ENCODE measurements around the gene LRP8.
A peak's percentile ranks its signal among the peaks of the same experiment; 100 is the strongest.

LRP8 gene

DNA sequence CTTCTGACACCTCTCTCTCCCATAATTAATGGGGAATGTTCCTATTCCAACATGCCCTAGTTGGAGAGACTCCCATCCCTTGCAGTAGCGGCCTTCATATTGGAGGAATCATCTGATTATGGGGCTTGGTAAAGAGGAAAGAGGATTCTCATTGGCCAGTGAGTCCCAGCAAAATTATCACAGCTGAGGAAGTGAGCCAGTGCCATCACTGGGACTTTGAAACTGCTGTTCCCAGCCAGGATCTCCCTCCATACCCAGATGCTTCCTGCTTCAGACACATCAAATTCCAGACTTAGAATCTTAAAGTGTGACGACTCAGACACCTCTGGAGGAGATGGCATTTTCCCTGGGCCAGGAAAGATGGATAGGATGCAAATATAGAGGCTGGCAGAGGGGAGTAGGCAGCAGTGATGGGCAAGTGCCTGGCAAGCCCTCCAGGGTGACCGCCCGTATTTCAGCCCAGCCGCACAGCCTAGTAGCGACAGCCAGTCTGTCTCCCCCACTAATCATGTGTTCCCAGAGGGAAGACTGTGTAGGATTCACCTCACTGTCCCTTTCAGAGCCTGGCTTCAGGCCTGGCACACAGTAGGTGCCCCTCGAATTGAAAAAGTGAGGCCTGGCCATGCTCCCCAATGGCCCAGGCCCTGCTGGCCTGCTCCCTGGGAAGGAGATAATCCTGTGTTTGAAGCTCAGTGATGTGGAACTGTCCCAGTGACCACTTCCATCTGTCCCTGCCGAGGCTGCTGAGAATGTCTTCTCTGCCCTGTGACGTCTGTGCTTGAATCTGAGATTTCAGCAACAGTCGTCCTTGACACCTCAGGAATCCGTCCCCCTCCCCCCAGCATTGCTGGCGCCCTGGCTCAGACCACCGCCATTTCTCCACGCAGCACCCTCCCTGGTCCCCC, 48.3 kb downstream of the LRP8 start:
- no peak for DNase-seq

DNA sequence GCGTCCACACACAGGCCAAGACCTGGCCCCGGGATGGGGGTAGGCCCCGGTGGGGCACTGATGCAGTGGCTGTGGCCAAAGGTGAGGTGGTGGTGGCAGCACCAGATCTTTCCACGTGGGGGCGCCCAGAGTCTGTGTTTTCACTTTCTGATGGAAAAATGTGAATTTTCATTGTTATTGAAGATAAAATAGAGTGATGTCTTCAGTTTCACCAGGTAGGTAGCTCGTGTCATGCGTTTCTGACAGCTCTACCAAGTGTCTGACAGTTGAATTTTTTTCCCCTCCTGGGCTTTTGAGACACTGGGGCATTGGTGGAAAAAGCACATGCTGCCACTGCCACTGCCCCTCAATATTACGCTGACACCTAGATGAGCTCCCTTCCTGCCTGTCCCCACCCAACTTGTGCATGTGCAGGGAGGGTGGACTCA, 49.6 kb downstream of the LRP8 start:
- DNase-seq = peak; percentile 73

DNA sequence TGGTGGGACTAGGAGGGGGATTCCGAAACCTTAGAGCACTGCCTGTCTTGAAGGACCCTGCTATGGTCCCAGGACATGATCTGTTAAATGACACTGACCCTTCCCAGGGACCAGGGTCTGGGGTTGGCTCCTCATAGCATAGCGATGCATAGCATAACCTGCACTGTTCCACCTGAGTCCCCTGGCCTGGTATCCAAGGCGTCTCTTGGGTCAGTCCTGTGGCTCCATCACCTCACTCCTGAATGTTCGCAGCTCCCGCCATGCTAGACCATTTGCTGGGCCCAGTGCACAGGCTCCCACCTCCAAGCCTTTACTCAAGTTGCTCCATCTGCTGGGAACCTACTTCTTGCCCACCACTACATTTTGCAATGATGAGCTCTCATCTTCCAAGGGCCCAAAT, 50.5 kb downstream of the LRP8 start:
- no peak for DNase-seq

DNA sequence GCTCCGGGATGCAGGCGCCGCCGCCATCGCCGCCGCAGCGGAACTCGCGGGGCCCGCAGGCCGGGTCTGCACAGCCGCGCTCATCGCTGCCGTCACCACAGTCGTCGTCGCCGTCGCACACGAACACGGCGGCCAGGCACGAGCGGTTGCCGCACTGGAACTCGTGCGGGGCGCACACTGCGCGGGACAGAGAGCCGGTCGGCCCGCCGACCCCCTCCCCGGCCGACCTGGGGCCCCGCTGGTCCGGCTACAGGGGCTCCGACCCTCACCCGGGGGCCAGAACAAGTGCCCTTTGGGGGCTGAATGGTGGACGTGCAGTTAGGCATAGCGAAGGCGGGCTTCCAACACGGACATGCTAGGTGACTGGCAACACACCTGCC, 51.0 kb downstream of the LRP8 start:
- DNase-seq = no peak

DNA sequence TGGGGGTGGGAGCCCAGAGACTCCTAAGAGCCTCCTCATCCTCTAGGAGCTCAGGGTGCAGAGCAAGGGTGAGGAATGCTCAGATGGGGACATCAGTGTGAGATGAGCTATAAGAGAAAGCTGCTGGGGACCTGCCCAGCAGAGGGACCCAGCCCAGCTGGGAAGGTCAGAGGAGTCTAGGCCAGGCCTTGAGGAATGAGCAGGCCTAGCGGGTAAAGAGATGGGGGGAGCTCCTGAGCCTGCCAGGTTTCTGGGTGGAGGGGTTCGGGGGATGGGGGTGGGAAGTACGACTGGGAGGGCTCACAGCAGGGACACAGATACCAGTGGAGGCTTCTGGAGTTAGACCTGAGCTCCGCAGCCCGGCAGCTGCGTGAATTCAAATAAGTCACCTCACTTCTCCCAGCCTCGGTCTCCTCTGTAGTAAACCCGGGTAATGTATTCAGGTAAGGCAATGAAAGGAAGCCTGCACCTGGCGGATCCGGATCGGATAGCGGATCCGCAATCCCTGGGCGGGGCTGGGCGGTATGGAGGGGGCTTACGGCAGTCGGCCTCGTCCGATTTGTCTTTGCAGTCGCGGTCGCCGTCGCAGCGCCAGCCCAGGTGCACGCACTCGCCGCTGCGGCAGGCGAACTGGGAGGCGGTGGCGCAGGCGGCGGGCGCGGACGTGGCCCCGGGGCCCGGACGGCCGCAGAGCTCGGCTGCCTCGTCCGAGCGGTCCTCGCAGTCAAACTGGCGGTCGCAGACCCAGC, 51.5 kb downstream of the LRP8 start:
- no peak for DNase-seq

DNA sequence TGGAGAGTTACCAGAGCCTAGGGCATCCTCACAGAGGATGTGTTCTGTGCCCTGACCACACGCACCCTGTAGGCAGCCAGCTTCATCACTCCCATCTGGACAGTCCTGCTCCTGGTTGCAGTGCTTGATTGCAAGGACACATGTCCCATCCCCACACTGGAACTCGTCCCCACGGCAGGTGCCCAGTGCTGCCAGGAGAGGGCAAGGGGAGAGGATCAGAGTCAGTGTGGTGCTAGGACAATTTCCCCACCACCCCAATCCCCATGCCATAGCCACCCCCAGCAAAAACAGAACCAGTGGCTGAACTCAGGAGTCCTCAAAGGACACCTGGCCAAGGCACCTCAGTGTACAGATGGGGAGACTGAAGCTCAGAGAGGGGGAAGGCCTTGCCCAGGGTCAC, 52.3 kb downstream of the LRP8 start:
- DNase-seq = no peak

DNA sequence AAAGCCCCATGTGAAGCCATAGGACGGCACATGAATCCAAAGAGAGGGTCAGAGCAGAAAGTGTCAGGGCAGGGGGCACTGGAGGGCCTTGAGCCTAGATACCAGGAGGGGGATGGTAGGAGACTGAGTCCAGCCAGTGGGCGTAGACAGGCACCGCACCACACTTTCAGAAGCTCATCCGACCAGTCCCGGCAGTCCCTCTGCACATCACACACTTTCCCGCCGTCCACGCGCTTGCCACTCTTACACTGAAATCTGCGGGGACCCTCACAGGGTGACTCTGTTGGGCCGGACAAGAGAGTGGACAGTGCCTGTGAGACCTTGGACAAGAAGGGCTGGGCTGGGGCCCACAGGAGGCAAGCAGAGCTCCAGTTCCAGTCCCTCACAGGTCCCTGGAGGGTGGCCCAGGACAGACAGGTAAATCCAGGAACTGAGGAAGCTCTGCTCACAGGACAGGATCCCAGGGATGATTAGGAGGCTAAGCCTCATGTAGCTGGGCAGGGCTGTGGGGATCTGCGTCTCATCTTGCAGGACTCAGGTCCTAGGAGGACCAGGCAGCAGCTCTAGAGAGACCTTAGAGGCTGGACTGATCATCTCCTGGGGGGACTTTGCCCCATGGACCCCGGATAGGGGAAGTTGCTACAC, 53.2 kb downstream of the LRP8 start:
- no peak for DNase-seq

DNA sequence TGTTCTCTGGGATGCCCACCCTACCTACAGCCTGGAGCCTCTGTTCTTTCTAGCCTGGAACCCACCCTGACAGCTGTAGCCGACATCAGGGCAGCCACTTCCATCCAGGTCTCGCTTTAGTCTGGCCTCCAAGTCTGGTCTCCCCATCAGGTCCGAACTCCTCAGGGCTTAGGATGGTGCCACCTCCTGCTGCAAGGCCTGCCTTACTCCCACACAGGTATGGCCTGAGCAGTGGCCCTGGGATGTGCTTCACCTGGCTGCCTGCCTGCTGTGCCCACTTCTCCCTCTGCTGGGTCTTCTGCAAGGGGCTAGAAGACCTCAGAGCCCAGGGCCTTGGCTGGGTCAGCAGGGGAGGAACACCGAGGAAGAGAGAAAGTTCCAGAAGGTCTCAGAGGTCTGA, 53.8 kb downstream of the LRP8 start:
- DNase-seq = no peak

DNA sequence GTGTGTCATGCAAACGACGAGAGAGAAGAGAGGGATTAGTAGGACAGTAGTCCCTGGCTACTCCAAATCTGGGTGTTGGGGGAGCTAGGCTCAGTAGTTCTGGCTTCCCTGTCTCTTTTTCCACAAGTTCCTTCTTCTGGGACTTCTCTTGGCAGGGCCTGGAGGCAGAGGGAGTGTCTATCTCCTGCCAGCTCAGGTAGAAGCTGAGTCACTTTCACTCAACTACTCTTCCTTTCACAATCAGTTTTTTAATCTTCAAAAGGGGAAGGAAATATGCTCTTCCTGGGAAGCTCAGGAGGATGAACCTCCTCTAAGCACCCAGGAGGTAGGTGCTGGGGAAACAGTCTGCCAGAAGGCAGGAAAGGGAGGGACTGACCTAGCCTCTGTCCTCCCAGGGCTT, 54.3 kb downstream of the LRP8 start:
- no peak for DNase-seq

DNA sequence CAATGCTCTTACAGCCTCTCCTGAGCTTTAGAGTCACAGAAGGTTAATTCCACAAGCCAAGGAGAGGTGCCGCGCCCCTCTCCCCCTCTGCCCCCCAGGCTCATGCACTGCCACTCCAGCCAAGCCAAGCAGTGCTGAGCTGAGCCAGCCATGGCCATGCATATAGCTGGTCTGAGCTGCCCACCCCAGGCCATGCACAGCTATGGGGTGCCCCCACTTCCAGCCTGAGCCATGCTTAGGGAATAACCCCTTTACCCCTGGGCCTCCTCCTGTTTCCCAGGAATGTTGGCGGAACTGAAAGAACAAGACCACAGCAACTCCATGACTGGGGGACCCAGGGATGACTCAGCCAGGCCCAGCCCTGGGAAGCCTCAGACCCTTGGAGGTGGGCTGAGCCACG, 55.5 kb downstream of the LRP8 start:
- DNase-seq = no peak

DNA sequence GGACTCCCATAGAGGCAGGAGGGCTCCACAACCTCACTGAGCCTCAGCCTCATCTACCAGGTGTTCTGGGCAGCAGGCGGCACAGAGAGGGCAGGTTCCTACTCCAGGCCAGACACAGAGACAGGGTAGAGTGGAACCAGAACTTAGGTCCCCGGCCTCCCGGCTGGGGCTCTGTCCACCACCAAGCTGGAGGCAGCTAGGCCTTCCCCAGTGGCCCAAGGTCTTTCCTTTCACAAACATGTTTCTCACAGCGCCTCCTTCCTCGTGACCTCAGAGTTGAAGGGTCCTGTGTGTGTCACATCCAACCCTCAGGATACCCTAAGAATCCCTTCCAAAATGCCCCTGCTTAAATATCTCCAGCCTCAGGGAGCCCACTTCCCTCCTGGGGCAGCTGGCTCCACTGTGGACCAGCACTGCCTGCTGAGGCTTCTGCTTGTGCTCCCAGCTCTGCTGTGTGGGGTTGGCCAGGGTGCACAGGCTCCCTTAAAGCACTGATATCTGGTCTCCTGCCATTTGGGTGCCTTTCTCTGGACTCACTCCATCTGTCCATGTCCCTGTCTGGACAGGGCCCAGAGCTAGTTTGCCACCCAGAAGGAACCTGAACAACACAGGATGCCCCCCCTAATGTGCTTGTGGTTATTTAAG, 56.3 kb downstream of the LRP8 start:
- DNase-seq = no peak

DNA sequence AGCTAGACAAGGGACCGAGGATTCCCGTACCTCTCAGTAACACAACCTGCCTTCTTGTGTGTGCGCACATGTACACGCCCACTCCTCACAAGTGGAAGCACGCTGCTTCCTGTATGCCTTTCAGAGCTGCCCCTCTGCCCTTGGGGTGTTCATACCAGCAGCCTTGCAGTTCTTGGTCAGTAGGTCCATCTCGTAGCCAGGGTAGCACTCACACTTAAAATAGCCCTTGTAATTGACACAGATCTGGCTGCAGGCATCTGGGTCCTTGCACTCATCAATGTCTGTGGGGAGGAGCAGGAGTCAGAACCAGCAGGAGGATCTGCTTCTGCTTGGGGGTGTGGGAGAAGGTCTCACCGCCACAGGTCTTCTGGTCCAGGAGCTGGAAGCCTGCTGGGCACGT, 57.0 kb downstream of the LRP8 start:
- no peak for DNase-seq

DNA sequence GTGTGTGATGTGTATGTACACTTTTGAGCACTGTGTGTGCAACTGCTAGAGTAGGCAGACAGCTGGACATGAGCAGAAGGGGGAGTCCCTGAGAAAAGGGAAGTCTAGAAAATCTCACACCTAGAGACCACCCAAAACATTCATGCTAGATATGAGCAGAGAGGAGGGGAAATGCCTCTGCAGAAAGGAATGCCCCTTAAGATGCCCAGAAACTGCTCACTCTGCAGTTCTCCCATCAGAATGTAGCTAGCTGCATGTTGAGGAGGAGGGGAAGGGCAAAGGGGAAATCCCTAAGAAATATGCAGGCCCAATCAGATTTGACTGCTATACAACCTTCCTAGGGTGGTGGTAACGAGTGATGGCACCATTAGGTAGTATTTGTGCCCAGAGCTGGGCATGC, 57.8 kb downstream of the LRP8 start:
- DNase-seq = no peak

DNA sequence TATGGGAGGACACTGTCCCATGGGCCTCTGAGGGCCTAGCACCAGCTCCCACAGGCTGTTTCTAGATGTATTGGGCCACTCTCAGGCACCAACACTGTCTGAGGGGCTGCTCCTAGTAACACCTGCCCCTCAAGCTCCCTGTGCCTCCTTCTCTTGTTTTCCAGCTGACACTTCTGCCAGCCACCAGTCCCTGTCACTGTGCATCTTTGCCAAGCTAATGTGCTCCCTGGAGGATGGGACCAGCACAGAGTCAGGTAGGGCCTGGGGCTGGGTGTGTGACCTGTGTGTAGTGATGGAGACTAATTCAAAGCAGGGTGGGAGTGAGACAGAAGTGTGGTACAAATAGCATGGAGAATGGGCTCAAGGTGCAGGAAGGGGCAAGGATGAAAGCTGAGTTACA, 60.1 kb downstream of the LRP8 start:
- no peak for DNase-seq

DNA sequence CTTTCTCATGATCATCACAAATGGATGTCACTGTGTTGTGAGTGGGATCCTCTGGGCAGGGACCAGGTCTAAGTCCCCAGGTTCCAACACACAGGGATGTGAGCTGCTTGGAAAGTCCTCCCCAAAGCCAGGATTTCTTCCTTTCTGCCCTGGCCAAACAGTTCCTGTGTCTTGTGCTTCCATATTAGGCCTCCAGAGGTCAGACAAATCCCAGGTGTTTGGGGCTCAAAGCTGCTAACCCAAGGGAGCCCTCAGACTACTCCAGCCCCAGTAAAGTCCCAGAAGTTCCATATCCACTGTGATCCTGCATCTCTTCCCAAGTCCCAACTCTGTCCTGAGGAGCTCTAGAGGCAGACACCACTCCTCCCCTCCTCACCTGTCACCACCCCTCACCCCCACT, 61.8 kb downstream of the LRP8 start:
- DNase-seq = no peak

DNA sequence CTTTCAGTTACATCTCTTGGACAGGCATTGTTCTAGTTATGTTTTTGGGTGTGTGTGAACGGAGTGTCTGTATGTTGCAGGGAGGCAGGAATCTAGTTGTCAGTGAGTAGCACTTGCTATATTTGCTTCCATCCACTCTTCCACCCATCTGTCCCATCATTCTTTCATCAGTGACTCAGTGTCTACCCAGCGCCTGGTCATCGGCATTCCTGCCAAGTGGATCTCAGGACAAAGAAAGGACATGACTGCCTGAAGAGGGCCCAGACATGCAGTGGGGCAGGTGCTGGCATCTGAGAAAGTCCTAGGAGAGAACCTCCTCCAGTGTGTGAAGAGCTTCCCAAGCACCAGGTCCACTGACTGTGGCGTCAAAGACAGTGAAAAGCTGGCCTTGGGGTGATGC, 62.3 kb downstream of the LRP8 start:
- DNase-seq = no peak

DNA sequence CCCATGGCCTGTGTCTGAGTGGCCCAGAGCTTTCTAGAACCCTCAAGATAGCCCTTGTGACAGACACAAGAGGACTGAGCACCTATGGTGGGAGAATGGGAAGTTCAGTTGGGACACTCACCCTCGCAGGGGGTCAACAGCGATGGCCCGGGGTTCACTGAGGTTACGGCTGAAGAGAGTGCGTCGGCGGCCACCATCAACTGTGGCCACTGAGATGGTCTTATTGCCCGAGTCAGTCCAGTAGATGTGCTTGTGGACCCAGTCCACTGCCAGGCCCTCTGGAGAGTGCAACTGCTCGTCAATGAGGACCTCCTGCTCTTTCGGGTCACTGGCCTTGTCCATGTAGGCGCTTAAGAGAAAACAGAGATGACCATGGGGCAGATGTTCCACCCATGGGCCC, 63.8 kb downstream of the LRP8 start:
- no peak for DNase-seq

DNA sequence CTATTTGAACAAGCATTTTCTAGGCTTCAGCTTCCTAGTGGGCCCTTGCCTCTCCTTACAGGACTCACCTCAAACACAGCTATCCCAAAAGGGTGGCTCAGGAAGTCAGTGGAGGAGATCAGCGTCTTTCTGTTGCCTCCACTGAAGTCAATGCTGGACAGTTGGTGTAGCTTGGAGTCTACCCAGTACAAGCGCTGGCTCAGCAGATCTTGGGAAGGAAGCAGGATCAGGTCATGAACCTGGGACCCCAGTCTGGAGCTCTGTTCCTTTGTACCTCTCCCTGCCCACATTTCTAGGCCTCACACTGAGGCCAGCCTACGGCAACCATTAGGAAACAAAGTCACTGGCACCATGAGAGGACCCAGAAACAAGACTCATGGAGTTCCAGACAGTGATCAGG, 65.9 kb downstream of the LRP8 start:
- no peak for DNase-seq

DNA sequence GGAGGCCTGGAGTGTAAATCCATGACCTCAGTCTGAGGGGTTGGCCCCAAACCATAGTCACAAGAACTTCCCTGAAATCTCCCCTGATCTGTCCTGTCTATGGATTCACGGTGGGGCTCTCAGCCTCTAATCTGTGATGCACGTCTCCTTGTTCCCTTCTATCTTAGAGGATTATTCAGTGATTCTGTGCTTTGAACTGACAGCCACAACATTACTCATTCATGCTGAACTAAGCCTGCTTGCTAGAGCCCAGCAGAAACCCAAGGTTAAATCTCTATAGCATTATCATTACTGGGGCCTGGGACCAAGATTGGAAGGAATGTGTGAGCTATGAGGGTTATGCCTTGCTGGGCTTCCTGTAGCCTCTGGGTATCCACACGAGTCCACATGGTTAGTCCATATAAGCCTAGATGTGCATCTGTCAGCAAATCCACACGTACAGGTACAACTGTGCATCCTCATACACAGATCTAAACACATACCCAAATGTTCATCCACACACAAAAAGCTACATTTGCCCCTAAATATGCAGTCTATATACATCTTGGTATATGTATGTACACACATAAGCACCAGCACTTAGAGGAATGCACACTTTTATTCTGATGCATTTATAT, 67.1 kb downstream of the LRP8 start:
- no peak for DNase-seq

DNA sequence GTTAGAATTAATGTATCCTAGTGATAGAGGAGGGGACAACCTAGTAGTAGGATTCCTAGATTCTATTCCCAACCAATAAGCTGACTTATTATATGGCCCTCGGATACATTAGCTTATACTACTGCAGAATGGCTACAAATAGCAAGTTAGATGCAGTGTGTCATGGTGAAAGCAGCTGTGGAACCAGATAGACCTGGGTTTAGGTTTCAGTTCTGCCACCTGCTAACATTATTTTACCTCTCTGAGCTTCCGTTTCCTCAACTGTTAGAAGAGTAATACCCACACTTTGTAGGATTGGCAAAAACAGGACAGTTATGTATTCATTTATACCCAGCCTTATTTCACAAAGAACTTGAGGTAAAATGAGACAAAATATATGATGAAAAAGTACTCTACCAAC, 67.9 kb downstream of the LRP8 start:
- DNase-seq = no peak

DNA sequence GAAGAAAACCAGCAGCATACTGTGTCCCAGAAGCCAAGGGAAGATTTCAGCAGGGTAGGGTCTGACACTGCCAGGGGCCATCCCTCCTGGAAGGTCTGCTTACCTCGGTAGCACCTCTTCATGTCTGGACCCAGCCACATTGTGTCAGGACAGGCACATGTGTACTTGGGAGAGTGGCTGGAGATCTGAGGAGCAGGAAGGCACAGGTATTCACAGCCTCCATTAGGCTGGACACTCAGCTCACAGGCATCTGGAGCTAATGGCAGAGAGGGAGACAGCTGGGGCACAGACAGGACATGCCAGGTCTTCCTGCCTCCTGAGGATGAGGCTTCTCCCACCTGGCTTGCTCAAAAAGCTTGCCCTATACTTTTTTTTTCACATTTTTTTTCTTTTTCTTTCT, 69.7 kb downstream of the LRP8 start:
- no peak for DNase-seq

DNA sequence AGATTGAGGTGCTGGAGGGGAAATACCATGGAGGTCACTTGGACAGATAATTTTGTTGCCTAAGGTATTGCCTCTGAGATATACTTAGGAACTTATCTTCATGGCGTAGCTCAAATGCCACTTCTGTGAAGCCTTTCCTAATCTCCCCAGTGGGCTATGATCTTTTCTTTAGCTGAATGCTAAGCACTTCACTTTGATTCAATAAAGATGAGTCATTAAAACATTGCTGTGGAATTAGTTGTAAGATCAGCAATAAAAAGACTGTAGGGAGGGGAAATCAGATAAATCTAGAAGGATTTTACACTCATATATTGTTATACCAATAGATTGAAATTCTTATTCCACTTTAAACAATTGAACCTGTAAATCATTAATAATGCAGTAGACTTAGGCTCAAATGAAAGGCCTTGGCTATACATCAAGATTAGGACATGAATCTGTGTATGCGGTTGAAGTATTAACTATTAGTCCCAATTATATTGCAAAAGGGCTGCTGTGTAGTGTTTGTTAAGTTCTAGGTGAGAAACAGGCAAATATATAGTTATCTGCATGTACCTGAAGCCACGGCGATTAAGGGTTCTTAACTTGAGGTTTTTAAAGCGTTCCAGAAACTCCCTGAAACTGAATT, 70.3 kb downstream of the LRP8 start:
- no peak for DNase-seq
